GM12878 (cell line): Measurements from ENCODE around the gene CYP4F11. TPM values are rescaled to one million over a fixed set of nuclear protein-coding genes. Genes with fewer than 3 reads are reported as not detected.

Experiments used
- ATAC-seq: fragments of 200-7000 bp; cut with Tn5 transposase; 3 replicates; pipeline ENCODE4 v1.9.1; 2020; ENCODE audit warnings: mild to moderate bottlenecking, moderate library complexity
- Bru-seq: library from RNA; stranded (reverse); fragments of 400-500 nt; gene quantifications from one replicate; lab custom pipeline; 2021; lab: Mats Ljungman, UMichigan
- BruChase-seq, 2 experiments: library from RNA; stranded (reverse); fragments of 400-500 nt; gene quantifications; one replicate each; lab custom pipeline; 2021; lab: Mats Ljungman, UMichigan
- BruUV-seq: library from RNA; stranded (reverse); fragments of 400-500 nt; replicated peaks from 2 replicates; lab custom pipeline; 2021; lab: Mats Ljungman, UMichigan
- CTCF ChIA-PET: fragments of 300-600 bp; sonication (Branson Sonifier 250); formaldehyde crosslinking; extraction: SDS; loops from one replicate; lab custom pipeline; 2021; ENCODE audit warnings: inconsistent platforms; lab: Yijun Ruan, JAX
- POLR2A ChIA-PET: fragments of 350-600 bp; formaldehyde crosslinking; extraction: SDS; loops from one replicate; lab custom pipeline; 2021; ENCODE audit warnings: inconsistent platforms; lab: Charles Lee
- RAD21 ChIA-PET: fragments of 300-600 bp; sonication (Branson Sonifier 250); formaldehyde crosslinking; loops from one replicate; lab custom pipeline; 2023; ENCODE audit warnings: antibody characterized with exemption; ENCODE audit not compliant: unreplicated experiment; lab: Charles Lee
- SMC1A ChIA-PET: fragments of 300-600 bp; sonication (Branson Sonifier 250); formaldehyde crosslinking; loops from one replicate; lab custom pipeline; 2023; ENCODE audit not compliant: unreplicated experiment, uncharacterized antibody; lab: Charles Lee
- DNase-seq: peaks from one replicate; pipeline ENCODE4 v3.0.0-alpha.2; 2011; ENCODE audit warnings: low read depth, low spot score
- FAIRE-seq: peaks from 3 replicates; lab custom pipeline; 2011; peaks lifted over from hg19 to GRCh38; lab: Jason Lieb, UNC
- H2AFZ ChIP-seq: 2 replicates; pipeline ENCODE4 v1.6.0; 2011; ENCODE audit warnings: low read depth, low read length, control low read depth; ENCODE audit not compliant: control insufficient read depth
- H3K27ac ChIP-seq: 2 replicates; pipeline ENCODE4 v1.5.1; 2011; ENCODE audit warnings: control low read depth; ENCODE audit not compliant: control insufficient read depth, insufficient read depth
- H3K27me3 ChIP-seq, 2 experiments: replicated peaks in 1 of 2; 2 replicates each; pipeline versions ENCODE4 v1.6.0 to v1.6.1; 2011; ENCODE audit warnings: low read length in 1 of 2; ENCODE audit not compliant: control insufficient read depth in 2 of 2, insufficient read depth in 2 of 2
- H3K36me3 ChIP-seq, 2 experiments: 2 replicates each; pipeline ENCODE4 v1.5.1; 2011; ENCODE audit warnings: low read length in 1 of 2; ENCODE audit not compliant: control insufficient read depth in 2 of 2, insufficient read depth in 2 of 2
- H3K4me1 ChIP-seq: 2 replicates; pipeline ENCODE4 v1.6.1; 2011; ENCODE audit warnings: mild to moderate bottlenecking, low read length, moderate library complexity, mixed read lengths; ENCODE audit not compliant: control insufficient read depth, insufficient read depth
- H3K4me2 ChIP-seq: 2 replicates; pipeline ENCODE4 v1.6.0; 2011; ENCODE audit warnings: control low read depth; ENCODE audit not compliant: control insufficient read depth, insufficient read depth
- H3K4me3 ChIP-seq: fragments of 200-600 bp; sonication (generic); 2 replicates; pipeline ENCODE4 v1.5.1; 2016
- H3K79me2 ChIP-seq: 2 replicates; pipeline ENCODE4 v1.6.0; 2011; ENCODE audit warnings: low read length; ENCODE audit not compliant: control insufficient read depth, insufficient read depth
- H3K9ac ChIP-seq: 2 replicates; pipeline ENCODE4 v1.8.0; 2011; ENCODE audit warnings: low read length, control low read depth, mixed read lengths; ENCODE audit not compliant: control insufficient read depth, insufficient read depth
- H3K9me3 ChIP-seq: replicated peaks from 3 replicates; pipeline ENCODE4 v1.5.1; 2011; ENCODE audit warnings: mild to moderate bottlenecking, low read length; ENCODE audit not compliant: control insufficient read depth, insufficient read depth
- H4K20me1 ChIP-seq: 2 replicates; pipeline ENCODE4 v1.6.0; 2011; ENCODE audit not compliant: control insufficient read depth, insufficient read depth
- BCL11A ChIP-seq: IDR thresholded peaks from 2 replicates; pipeline ENCODE4 v1.6.1; 2011; ENCODE audit warnings: low read depth, low read length
- EED ChIP-seq: sonication (generic); IDR thresholded peaks from 2 replicates; pipeline ENCODE4 v1.6.1; 2016; ENCODE audit warnings: antibody characterized with exemption, low read depth
- FOXK2 ChIP-seq: fragments of 450-650 bp; IDR thresholded peaks from 2 replicates; pipeline ENCODE4 v1.6.1; 2017; ENCODE audit warnings: mild to moderate bottlenecking, moderate library complexity
- GATAD2B ChIP-seq: fragments of 450-650 bp; conservative IDR thresholded peaks from 2 replicates; pipeline ENCODE4 v1.6.1; 2017; ENCODE audit warnings: low read depth, mild to moderate bottlenecking, moderate library complexity
- HDGF ChIP-seq: fragments of 450-650 bp; IDR thresholded peaks from 2 replicates; pipeline ENCODE4 v1.6.1; 2016; ENCODE audit warnings: antibody characterized with exemption
- MEF2B ChIP-seq: fragments of 450-650 bp; IDR thresholded peaks from 2 replicates; pipeline ENCODE4 v1.6.1; 2018; ENCODE audit warnings: mild to moderate bottlenecking, moderate library complexity; ENCODE audit not compliant: partially characterized antibody, poor library complexity, severe bottlenecking
- NR2C1 ChIP-seq: fragments of 450-650 bp; IDR thresholded peaks from 2 replicates; pipeline ENCODE4 v1.6.1; 2017; ENCODE audit warnings: antibody characterized with exemption, mild to moderate bottlenecking, moderate library complexity
- NR2C2 ChIP-seq: IDR thresholded peaks from 2 replicates; pipeline ENCODE4 v1.6.1; 2011; ENCODE audit warnings: borderline replicate concordance, low read depth; ENCODE audit not compliant: control insufficient read depth, insufficient read length
- PBX3 ChIP-seq: IDR thresholded peaks from 2 replicates; pipeline ENCODE4 v1.6.1; 2011; ENCODE audit warnings: mild to moderate bottlenecking, low read depth, low read length, moderate library complexity; ENCODE audit not compliant: insufficient replicate concordance
- SMAD1 ChIP-seq: fragments of 450-650 bp; IDR thresholded peaks from 2 replicates; pipeline ENCODE4 v1.6.1; 2018; ENCODE audit warnings: mild to moderate bottlenecking, low read depth; ENCODE audit not compliant: partially characterized antibody
- SREBF1 ChIP-seq: IDR thresholded peaks from 2 replicates; pipeline ENCODE4 v1.6.1; 2012; ENCODE audit warnings: mild to moderate bottlenecking, low read length
- WGBS: methylation state at CpG from one replicate; pipeline ENCODE4 v1.1.6; 2016; ENCODE audit warnings: low lambda C conversion rate; ENCODE audit not compliant: insufficient replicate concordance, insufficient coverage; ENCODE audit errors: missing lambda C conversion rate; 5-methylcytosine and 5-hydroxymethylcytosine counted together
- in situ Hi-C: fragments of 300-500 bp; cut with MboI; formaldehyde crosslinking; loops from 9 replicates; pipeline ENCODE4 v1.14.3; 2018; ENCODE audit warnings: mixed read lengths
- intact Hi-C: fragments of 100-400 bp; cut with micrococcal nuclease; formaldehyde crosslinking; loops from one replicate; pipeline ENCODE4 v1.14.2; 2022; ENCODE audit not compliant: unreplicated experiment
- long read RNA-seq, 2 experiments: library from polyadenylated mRNA; unstranded; transcript quantifications; one replicate each; pipeline ENCODE4 v2.0.0, GENCODE V29; 2019 to 2020
- polyA minus RNA-seq, 3 experiments: library from RNA; depleted of rRNA, polyadenylated mRNA; stranded (reverse); fragments of >200 nt; gene quantifications; 2 replicates each; pipeline ENCODE4 v1.2.3, GENCODE V29; 2011
- polyA plus RNA-seq, 11 experiments: library from polyadenylated mRNA; depleted of rRNA in 4 of 11; unstranded in 6 of 11; stranded (reverse) in 5 of 11; fragments of >200 nt; fragmentation: Nextera tagmentation in 4 of 11; fragmentation: Illumina TruSeq in 1 of 11; extraction: Ambion mirVana in 4 of 11; extraction: Trizol in 1 of 11; gene quantifications; 1 replicate in 1 of 11; 2 replicates in 10 of 11; pipeline versions ENCODE4 v1.2.1 to v1.2.3, GENCODE V29; 2011 to 2016; ENCODE audit warnings: inconsistent platforms in 2 of 11, missing spikeins in 2 of 11, low read depth in 1 of 11
- total RNA-seq, 4 experiments: library from RNA; depleted of rRNA in 3 of 4; stranded (reverse); fragments of >200 nt in 3 of 4; fragmentation: Illumina TruSeq in 1 of 4; extraction: Trizol in 1 of 4; gene quantifications; 2 replicates each; pipeline versions ENCODE4 v1.2.1 to v1.2.3, GENCODE V29; 2013 to 2021

The CYP4F11 gene
- not detected in 2 replicates for total RNA-seq (2013; cell fraction: nucleolus; rRNA removed)
- total RNA-seq (2014; rRNA removed), result not detected in 2 replicates
- total RNA-seq (2014; rRNA removed; fragmentation: Illumina TruSeq; extraction: Trizol), result not detected in 2 replicates
- total RNA-seq (2021), result 0.08 TPM in 1 of 2 replicates, not detected in the other
- polyA plus RNA-seq (2011; ENCODE audit: low read depth), result not detected
- not detected in 2 replicates for polyA plus RNA-seq (2011; rRNA removed)
- not detected in 2 replicates for polyA plus RNA-seq (2011; cell fraction: cytosol; rRNA removed)
- not detected in 2 replicates for polyA plus RNA-seq (2011; cell fraction: nucleus; rRNA removed)
- not detected in 2 replicates for polyA plus RNA-seq (2012)
- not detected in 2 replicates for polyA plus RNA-seq (2014; fragmentation: Illumina TruSeq; extraction: Trizol)
- not detected for polyA plus RNA-seq (2014; fragmentation: Nextera tagmentation; extraction: Ambion mirVana)
- polyA plus RNA-seq (2014; rRNA removed), result not detected in 2 replicates
- polyA plus RNA-seq (2016; fragmentation: Nextera tagmentation; extraction: Ambion mirVana), result not detected
- not detected in 2 replicates for polyA minus RNA-seq (2011; rRNA and poly(A)+ RNA removed)
- polyA minus RNA-seq (2011; cell fraction: cytosol; rRNA and poly(A)+ RNA removed), result not detected in 2 replicates
- polyA minus RNA-seq (2011; cell fraction: nucleus; rRNA and poly(A)+ RNA removed), result not detected in 2 replicates
- percentile 7 among the genes with signal in this experiment for Bru-seq, nascent RNA
- not detected for BruChase-seq, experiment 1, labeled RNA remaining after a 6-hour chase
- not detected for BruChase-seq, experiment 2, labeled RNA remaining after a 2-hour chase
- long read RNA-seq, experiment 1, result 0 reads
- long read RNA-seq, experiment 2, result 0 reads

- H3K4me1 ChIP-seq, result no peaks in the 10 kb centered on the region
- H3K79me2 ChIP-seq, result no peaks in the 10 kb centered on the region
- in situ Hi-C loops, result no loop called here
- ChIA-PET CTCF (no interaction called here), POLR2A (no interaction called here), RAD21 (no interaction called here), SMC1A (no interaction called here)
- no peak within 1 kb of the TSS for H3K4me2 ChIP-seq
- WGBS, result 14% methylated on average over 10 of the region's 10 CpGs
- no peak within 1 kb of the TSS for H2AFZ ChIP-seq
- BruUV-seq, result no TSS peak
- intact Hi-C loops, result no loop called here
- H3K9me3 ChIP-seq, result no peaks in the 10 kb centered on the region; the same call in 2 of the 3 replicates
- no peak within 1 kb of the TSS for H3K9ac ChIP-seq
- no peak for FAIRE-seq
- H4K20me1 ChIP-seq, result no peaks in the 10 kb centered on the region
- H3K27ac ChIP-seq, result no peak within 1 kb of the TSS
- no peak for ATAC-seq
- H3K27me3 ChIP-seq, result no peaks in the 10 kb centered on the region; a peak in 1 of 4 replicates
- H3K4me3 ChIP-seq, result no peak within 1 kb of the TSS
- no peaks in the 10 kb centered on the region for H3K36me3 ChIP-seq
- TF ChIP-seq EED, result no peak
- no peak for DNase-seq
These were observed at the start of gene CYP4F11 for GRCh38 chr19:15934332-15935078. CYP4F11 (minus strand) TSS chr19:15934529; CDS start chr19:15934408, 121 bp downstream.

DNA sequence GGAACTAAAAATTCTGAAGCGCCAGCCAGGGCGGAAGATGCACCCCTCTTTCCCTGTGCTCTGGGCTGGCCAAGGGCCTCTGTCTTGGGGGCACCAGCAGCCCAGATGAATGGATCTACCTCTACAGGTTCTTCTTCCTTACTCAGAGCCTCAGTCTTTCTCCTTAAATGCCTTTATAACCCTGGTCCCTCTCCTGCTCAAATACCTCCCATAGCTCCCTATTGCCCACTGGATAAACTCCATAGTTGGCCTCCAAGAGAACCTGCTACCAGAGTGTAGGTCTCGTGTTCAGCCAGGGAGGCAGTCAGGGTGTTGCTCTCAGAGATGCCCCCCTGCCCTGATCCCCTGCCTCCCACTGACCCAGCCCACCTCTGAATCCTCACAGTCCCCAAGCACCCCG, 45.0 kb upstream of the CYP4F11 start:
- H3K4me2 ChIP-seq, result no peak overlapping the region
- no peak for TF ChIP-seq MEF2B
- no peak for TF ChIP-seq HDGF
- TF ChIP-seq SREBF1, result no peak
- TF ChIP-seq SMAD1, result no peak
- no peak for TF ChIP-seq PBX3
- TF ChIP-seq FOXK2, result no peak
- TF ChIP-seq GATAD2B, result no peak
- TF ChIP-seq NR2C1, result no peak
- TF ChIP-seq NR2C2, result no peak
- no peak for TF ChIP-seq BCL11A
- SMC1A ChIA-PET, result no interaction called here
- H3K36me3 ChIP-seq, result no peaks in the 10 kb centered on the region
- H2AFZ ChIP-seq, result no peak overlapping the region
- FAIRE-seq (no peak), ATAC-seq (no peak), DNase-seq (no peak)
- H3K27me3 ChIP-seq, result no peaks in the 10 kb centered on the region
- H3K27ac ChIP-seq, result no peak overlapping the region
- POLR2A ChIA-PET, result no interaction called here
- no peaks in the 10 kb centered on the region; the same call in 1 of the 3 replicates for H3K9me3 ChIP-seq
- no peaks in the 10 kb centered on the region for H3K4me1 ChIP-seq
- H3K4me3 ChIP-seq, result no peak overlapping the region
- in situ Hi-C loops, result no loop called here
- H3K9ac ChIP-seq, result no peak overlapping the region
- 56% methylated on average over 4 of the region's 4 CpGs for WGBS
- RAD21 ChIA-PET, result no interaction called here
- intact Hi-C loops, result no loop called here
- no peaks in the 10 kb centered on the region for H3K79me2 ChIP-seq
- CTCF ChIA-PET, result no interaction called here
- no peaks in the 10 kb centered on the region for H4K20me1 ChIP-seq
- BruUV-seq, result no TSS peak
